Hematopoietic multipotent progenitor cell (in vitro differentiated cells): ENCODE data around the gene ECHS1. TPM values are rescaled to one million over a fixed set of nuclear protein-coding genes. Genes with fewer than 3 reads are reported as not detected.
"Not testable (repeated sequence)": the region's sequence is repeated elsewhere in the genome, so short reads cannot be mapped to it uniquely, and the experiment has no call there.

Experiments used
- DNase-seq, 3 donors: peaks; one replicate each; pipeline ENCODE4 v3.0.0-alpha.2; 2011 to 2015; ENCODE audit warnings: low read depth in 2 of 3, low spot score in 2 of 3
- total RNA-seq: library from RNA; depleted of rRNA; stranded (reverse); fragments of >200 nt; gene quantifications from one replicate; pipeline ENCODE4 v1.2.3, GENCODE V29; 2012

Gene ECHS1
- total RNA-seq, 1 donor: 30.7 TPM

DNA sequence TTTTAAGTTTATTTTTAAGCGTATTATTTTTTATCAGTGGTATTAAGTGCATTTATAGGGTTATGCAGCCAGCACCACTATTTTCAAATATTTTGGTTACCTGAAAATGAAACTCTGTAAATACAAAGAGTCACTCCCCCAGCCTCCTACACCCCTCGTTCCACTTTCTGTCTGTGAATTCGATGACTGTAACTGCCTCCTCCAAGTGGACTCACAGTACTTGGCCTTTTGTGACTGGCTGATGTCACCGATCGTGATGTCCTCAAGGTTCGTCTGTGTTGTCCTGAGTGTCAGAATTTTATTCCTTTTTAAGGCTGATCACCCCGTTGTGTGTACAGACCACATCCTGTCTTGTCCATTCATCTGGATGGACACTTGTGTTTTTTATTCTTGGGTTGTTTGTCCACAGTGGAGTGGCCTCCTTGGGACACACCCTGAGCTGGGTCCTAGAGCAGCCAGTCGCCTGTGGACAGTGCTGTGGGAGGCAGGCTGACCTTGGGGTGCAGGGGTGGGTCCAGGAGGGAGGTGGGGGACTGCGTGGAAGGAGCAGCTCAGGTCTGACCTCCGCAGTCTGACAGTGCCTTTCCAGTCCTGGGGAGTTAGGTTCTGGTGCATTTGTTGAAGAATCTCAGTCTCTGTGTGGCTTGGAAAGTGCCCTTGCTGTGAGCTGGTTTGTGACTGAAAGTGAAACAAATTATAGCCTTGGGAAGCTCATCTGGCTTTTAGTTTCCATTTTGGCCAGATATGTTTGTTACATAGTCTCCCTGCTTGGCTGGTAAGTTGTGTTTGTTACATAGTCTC is 27.7 kb upstream of the ECHS1 start:
- DNase-seq: no peak

GRCh38 chr10:133399123-133399601 is 26.0 kb upstream of the ECHS1 start:
- DNase-seq: no peak

- DNase-seq: no peak
Measured at GRCh38 chr10:133397938-133398337, 24.8 kb upstream of the ECHS1 start.

GRCh38 chr10:133396035-133396624 is 23.0 kb upstream of the ECHS1 start:
- DNase-seq: no peak

- DNase-seq: no peak
Measured at GRCh38 chr10:133394801-133395221, 21.7 kb upstream of the ECHS1 start.

DNA sequence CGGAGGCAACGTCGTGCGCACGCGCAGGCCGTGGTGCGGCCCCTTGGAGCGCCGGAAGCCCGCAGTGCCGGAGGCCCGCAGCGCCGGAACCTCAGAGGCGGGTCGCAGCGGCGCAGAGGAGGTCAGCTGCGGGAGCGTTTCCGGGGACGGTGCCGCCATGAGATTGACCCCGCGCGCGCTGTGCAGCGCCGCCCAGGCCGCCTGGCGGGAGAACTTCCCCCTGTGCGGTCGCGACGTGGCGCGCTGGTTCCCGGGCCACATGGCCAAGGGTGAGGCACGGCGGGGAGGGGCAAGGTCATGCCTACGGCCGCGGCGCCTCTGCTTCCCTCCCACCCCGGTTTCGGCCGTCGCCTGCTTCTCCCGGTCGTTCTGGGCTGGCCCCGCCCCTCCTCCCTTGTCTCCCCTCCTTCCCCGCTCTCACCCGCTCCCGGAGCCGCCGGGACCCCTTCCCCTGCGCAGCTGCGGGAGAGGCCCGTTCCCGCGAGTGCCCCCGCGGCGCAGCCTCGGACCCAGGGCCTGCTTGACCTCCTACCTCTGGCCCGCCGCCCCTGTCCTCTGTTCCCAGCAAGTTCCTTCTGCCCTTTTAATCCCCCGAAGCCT is 21.0 kb upstream of the ECHS1 start, which contains the start of gene MTG1:
TSS of gene MTG1 (plus strand) at position 94 of the 600 bp plus-strand sequence. CDS start at position 158, 64 bp downstream.
- DNase-seq: peak; percentile 87 to 89 (median 89)

- DNase-seq: no peak
Measured at GRCh38 chr10:133393401-133394063, 20.4 kb upstream of the ECHS1 start.

DNA sequence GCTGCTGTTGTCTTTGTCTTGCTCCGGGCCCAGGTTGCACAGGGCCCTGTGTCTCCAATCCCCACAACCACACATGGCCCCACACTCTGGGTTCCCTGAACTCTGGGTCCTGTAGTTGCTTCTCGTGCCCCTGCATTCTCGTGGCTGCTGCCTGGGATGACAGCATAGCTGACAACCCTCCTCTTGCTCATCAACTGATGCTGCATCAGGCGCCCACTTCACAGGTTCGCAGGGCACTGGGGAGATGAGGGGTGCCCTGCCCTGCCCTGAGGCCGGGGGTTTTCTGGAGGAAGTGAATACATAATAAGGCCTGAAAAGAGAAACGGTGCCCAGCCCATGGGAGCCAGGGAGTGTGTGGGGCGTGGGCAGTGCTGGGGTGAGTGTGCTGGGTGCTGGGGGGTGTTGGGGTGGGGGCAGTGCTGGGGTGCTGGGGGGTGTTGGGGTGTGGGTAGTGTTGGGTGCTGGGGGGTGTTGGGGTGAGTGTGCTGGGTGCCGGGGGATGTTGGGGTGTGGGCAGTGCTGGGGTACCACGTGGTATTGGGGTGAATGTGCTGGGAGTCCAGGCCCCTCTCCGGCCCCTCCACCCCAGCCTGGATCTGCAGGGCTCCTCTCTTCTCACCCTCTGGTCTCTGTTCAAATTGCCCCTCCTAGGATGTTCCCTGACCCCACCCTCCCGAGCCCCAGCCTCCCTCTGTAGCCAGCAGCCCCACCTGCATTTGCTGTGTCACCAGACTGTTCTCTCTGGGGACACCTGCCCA is 18.8 kb upstream of the ECHS1 start:
- DNase-seq: no peak

DNA sequence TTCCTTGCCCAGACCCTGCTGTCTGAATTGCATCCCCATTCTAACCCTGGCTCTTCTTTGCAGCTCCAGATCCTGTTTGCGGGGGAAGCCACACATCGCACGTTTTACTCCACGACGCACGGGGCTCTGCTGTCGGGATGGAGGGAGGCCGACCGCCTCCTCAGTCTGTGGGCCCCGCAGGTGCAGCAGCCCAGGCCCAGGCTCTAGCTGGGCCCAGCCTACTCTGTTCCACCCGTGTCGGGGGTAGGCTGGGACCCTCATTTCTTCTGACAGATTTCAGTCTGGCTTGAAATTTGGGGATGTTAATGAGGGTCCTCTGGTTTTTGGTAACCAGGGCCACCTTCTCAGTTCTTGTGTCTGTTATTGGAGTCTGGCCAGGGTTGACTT is 18.1 kb upstream of the ECHS1 start:
- DNase-seq: no peak

GRCh38 chr10:133390597-133391248 is 17.6 kb upstream of the ECHS1 start:
- no peak for DNase-seq

DNA sequence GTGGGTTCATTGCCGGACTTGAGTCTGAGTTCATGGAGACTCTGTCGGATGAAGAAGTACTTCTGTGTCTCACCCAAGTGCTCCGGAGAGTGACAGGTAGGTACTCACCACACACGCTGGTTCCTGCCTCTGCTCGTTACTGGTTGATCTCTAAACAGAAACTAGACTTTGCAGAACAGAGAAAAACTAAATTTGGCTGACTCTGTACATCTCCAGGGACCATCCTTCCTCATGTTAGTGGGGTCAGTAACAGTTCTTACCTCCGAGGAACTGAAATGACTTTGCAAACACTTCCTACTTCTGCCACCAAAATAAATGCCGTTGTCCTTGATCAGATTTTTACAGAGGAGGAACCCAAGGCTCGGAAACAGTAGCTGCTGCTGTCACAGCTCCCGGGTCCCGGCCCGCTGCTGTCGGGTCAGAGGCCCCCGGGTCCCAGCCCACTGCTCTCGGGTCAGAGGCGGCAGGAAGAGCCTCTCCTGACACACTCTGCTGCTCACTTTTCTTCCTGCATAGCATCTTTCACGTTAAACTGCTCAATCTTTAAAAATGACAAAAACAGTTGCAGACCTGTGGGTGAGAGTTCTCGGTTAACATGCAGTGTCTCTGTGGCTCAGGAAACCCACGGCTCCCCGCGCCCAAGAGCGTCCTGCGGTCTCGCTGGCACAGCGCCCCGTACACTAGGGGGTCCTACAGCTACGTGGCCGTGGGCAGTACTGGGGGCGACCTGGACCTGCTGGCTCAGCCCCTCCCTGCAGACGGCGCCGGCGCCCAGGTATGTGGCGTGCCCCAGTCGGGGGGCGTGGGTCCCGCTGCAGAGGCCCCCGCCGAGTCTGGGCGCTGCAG is 16.0 kb upstream of the ECHS1 start:
- DNase-seq: peak in 1 of 3 donors; percentile 28

GRCh38 chr10:133388236-133388972 is 15.2 kb upstream of the ECHS1 start:
- DNase-seq: no peak

DNA sequence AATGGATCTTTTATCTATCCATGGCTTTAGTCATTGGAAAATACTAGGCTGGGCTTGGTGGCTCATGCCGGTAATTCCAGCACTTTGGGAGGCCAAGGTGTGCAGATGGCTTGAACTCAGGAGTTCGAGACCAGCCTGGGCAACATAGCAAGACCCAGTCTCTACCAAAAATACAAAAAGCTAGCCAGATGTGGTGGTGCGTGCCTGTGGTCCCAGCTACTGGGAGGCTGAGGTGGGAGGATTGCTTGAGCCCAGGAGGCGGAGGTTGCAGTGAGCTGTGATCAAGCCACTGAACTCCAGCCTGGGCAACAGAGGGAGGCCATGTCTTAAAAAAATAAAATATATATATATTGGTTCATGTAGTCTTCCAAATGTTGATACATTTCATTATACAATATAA is 13.8 kb upstream of the ECHS1 start:
- not testable (repeated sequence) for DNase-seq

- DNase-seq: no peak
Measured at GRCh38 chr10:133385214-133385613, 12.1 kb upstream of the ECHS1 start.

DNA sequence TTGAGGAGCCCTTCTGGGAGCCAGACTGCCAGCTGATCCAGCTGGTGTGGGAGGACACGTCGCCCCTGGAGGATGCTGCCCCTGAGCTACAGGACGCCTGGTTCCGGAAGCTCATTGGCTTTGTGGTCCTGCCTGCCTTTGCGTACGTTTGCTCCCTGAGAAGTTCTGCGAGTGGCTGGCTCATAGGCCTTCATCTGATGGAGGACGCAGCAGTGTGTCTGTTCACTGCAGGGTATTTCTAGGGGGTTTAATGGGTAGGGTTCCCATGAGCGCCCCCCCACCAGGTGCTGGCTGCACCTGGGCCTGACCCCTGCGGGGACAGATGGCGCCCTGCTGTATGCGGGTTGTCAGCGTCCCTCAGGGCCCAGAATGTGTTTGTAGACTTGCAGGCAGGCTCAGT is 10.9 kb upstream of the ECHS1 start:
- DNase-seq: no peak

DNA sequence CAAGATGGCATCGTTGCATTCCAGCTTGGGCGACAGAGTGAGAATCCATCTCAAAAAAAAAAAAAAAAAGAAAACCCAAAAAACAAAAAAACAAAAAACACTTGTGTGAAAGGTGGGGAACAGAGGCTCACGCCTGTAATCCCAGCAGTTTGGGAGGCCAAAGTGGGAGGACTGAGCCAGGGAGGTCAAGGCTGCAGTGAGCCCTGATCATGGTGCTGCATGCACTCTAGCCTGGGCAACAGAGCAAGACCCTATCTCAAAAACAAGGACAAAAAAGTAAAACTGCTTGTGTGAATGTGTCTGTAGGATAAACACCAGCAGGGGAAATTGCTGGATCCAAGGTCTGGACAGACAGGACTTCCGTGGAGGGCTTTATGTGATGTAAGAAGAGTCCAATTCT is 10.4 kb upstream of the ECHS1 start:
- no peak for DNase-seq

- peak in 2 of 3 donors; percentile 84 to 89 for DNase-seq
Measured at GRCh38 chr10:133381036-133381435, 7.9 kb upstream of the ECHS1 start.
